HG03108 (cell line): ENCODE measurements around the gene SCN4B.

Experiments used
- ATAC-seq: cut with Tn5 transposase; IDR thresholded peaks from one replicate; pipeline ENCODE4 v1.9.1; 2021; ENCODE audit warnings: moderate library complexity; ENCODE audit not compliant: unreplicated experiment

The SCN4B gene

DNA sequence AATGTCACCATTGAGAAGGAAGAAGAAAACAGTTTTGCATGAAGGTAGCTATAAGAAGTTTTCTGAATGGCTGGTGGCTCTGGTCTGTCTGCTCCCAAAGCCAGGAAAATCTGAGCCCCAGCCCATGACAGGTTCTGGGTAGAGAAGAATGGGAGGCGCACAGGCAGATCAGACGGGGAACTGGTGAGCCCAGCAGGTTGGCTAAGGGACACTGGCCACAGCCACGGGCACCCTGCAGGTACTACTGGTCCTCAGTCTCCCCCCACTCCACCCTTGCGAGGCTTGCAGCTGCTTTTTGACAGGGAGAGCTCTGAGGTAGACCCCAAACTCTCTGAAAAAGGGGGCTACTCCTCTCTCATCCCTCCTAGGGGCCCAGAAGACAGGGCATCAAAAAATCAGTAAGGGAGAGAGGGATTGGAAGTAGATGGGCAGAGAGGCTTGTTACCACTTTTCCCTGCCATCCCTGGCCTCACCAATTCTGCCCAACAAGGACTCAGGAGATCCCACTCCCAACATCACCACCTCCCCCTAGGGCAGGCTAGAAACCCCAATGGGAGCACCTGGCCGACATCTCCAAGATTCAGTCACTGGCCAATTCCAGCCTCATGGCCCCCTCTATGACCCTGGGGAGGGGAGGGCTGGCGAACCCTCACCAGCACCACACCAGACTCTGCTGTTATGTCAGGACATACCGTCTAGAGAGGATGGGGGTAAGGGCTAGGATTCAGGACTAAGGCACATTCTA lies 17.4 kb downstream of the SCN4B start:
- no peak for ATAC-seq

DNA sequence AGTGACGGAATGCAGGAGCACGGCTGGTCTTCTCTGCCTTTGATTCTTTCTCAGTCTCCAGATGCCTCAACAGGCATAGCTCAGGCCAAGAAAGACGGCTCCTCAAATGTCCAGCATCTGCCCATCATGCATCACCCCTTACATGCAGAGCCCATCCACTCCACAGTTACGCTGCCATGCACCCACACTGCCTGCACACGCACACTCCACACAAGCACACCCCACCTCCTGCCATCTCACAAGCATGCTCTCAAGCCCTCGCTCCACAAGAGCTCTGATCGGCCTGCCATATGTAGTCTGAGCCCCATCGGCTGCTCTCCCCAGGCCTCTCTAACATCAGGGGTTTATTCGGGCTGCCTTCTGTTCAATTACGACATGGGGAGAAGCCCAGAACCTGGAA lies 18.8 kb downstream of the SCN4B start:
- no peak for ATAC-seq

DNA sequence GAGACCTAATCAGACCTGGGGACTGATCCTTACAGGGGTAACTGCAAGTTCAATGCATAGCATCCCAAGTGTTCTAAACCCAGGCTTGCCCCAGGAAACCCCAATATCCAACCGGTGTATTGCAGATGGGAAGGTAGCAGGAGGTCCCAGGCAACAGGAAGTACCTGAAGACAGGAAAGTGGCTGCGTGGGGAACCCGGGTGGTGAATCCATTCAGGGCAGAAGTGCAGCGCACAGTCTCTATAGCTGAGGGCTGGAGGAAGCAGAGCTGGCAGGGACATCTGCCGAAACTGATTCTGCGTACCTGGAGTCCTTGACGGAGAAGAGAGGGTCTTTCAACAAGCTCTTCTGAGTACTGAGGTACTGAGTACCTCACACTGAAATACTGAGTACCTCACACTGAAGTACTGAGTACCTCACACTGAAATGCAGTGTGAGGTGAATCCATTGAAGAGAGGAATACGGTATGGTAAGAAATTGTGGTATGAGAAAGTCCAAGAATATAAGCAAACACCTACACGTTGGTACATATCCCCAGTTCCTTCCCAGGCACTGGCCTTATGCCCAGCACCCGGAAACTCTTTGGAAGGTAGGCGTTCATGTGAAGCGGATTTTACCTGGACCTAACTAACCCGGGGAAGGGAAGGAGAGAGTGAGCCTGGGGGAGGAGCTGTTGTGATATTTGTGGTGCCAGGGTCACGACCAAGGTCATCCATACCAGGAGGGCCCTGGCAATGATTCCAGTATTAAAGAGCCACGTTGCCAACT lies 20.1 kb downstream of the SCN4B start:
- ATAC-seq: no peak

DNA sequence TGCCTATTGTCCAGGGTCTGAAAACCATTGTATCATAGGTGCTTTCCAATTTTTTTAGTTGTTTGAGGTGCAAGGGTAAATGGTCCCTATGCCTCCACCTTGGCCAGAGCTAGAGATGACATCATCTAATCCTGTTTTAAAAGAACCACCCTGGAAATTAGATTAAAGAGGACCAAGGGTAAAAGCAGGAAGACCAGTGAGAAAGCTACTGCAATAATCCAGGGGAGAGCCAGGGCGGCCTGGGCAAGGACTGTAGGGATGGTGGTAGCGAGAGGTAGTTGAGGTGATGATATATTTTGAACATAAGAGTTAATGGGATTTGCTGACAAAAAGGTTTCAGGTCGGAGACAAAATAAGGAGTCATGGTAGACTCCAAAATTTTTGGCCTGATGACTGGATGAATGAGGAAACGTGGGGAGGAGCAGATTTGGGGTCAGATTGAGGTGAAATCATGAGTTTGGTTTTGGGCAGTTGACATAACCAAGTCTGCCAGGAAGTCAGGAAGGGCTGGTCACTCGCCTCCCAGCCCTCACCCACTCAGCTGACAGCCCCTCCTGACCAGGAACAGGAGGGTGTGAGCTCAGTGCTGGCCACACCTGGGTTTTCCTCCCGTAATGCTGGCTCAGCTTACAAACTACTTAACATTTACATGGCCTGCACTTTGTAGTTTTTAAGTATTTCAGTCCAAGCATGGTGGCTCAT lies 23.0 kb downstream of the SCN4B start:
- ATAC-seq: no peak

DNA sequence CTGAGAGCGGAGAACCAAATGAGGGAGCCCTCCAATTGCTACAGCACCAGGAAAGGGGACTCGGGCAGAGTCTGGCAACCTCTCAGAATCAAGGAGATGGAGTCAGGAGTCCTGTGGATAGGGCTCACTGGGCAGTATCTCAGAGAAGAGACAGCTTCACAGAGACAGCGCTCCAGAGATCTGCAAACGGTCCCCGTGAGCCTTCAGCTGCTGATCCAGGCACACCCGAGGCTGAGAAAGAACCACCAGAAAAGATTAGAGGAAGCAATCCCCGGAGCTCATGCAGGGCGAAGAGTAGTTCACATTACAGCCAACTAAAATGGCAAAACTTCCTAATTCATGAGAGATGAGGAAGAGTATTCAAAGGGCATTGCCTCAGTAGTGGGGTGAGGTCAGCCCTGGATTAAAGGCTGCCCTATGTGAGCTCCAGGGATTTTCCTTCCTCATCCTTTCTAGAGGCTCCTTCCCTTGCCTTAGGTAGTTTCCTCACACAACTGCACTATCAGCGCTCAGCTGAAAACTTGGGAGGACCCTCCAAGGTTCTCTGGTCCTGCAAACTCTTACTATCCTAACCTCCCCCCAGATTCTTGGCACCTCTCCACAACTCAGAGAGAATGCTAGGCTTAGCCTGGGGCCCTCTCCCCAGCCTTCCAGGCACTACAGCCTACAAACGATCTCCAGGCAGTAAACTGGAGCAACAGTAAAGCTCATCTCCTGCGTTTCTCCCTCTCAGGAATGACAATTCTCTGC lies 23.7 kb downstream of the SCN4B start:
- no peak for ATAC-seq

DNA sequence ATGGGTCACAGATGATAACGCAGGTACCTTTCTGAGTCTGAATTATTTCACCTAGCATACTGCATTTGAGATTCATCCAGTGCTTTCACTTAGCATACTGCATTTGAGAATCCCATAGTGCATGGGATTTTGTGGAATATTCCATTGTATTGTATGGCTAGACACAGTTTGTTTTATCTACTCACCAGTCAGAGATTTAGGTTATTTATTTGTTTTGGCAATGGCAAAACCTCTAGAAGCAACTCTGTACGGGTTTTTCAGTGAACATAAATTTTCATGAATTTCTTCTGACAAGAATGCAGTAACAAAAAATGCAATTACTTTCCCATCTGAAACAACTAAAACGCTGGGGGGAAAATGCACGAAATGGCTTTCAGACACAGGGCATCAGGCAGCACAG lies 24.3 kb downstream of the SCN4B start:
- ATAC-seq: no peak

DNA sequence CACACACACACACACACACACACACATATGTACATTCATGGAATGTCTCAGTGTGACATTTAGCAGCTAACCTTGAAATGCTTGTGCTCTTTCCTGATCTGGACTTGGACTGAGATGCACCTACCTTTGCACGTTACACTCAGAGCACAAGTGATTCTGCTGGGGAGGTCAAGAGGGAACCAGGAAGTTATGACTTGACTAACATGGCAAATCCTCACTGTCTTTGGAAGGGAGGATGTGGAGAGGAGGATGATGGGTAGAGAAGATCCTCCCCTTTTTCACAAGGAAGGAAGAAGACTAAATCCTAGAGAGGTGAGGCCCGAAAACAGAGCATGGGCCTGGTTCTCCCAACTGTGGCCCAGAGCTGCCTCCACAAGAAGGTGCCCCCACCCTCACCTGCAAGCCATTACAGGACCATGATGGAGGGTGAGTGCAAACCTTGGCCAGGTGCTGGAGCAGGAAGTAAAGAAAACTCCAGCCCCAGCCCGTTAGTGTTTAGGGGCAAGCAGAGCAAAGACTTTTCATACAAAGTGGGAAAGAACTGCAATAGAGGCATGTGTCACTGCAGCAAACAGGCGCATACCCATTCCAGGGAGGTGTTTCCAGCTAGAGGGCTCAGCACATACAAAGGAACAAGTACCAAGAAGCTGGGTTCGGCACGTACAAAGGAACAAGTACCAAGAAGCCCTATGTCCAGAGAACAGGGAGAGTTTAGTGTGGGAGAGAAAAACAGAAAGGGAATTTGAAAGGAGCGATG lies 26.4 kb downstream of the SCN4B start:
- ATAC-seq: no peak

DNA sequence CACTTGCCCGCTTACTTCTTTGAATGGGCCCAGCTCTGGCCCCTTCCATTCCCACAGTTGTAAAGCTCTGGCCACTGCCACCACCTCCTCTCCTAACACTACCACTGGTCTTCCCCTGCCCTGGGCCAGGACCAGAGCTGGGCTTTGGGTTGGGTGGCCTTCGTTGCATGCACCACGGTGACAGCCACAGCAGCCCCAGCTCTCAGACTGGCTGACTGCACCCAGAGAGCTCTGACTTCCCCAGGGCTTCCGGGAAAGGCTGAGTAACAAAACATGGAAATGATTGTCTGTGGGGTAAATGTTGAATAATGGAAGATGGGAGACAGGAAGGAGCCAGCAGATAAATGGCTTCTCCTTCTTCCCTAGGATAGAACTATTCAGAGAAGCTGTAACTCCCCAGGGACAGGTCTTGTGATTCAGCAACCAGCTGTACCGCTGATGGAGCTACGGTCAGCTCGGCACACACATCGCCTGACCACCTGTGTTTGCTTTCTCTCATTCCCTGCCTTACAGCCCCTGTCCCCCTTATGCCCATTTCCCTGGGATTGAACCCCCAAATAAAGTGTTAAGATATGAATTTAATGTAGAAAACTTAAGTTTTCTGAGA lies 27.6 kb downstream of the SCN4B start:
- ATAC-seq: no peak

DNA sequence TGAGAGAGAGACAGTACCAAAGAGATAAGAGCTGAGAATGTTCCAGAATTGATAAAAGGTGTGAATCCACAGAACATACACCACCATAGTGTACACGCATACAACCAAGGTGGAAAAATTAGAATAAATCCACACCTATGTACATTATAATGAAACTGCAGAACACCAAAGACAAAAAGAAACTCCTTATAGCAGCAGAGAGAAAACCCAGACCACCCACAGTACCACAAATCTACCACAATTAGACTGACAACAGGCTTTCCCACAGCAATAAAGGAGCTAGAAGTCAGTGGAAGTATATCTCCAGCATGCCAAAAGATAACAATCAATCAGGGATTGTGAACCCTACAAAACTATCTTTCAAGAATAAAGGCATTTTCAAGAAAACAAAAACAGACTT lies 31.8 kb downstream of the SCN4B start:
- no peak for ATAC-seq

DNA sequence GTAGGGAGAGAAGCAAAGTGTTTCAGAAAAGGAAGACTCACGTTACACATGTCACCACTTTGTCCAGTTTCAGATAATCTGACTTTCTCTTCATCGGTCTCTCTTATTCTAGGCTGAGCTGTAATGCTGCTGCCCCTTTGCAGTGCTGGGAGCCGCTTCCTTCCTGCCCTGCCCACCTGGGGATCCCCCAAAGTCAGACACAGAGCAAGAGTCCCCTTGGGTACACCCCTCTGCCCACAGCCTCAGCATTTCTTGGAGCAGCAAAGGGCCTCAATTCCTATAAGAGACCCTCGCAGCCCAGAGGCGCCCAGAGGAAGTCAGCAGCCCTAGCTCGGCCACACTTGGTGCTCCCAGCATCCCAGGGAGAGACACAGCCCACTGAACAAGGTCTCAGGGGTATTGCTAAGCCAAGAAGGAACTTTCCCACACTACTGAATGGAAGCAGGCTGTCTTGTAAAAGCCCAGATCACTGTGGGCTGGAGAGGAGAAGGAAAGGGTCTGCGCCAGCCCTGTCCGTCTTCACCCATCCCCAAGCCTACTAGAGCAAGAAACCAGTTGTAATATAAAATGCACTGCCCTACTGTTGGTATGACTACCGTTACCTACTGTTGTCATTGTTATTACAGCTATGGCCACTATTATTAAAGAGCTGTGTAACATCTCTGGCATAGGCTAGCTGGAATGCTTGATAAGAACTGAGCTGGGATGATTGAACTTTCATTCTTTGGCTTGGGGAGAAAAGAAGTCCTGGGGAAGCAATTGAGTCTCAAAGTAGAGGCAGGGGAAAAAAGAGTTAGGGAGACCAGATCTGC lies 34.6 kb downstream of the SCN4B start:
- peak; percentile 65 for ATAC-seq

DNA sequence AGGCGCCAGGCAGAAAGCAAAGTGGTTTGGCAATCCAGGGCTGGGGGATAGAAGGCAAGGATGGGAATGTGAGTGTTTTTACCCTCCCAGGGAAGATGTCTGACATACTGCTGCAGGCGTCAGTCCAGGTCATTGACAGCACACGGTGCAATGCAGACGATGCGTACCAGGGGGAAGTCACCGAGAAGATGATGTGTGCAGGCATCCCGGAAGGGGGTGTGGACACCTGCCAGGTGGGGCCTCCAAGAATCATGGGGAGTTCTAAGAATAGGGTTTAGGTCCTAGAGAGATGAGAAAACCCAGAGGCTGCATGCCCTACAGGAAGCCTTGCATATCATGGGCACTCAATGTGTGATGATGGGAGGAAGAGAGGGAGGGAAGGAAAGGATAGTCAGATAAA lies 37.6 kb downstream of the SCN4B start:
- ATAC-seq: no peak

DNA sequence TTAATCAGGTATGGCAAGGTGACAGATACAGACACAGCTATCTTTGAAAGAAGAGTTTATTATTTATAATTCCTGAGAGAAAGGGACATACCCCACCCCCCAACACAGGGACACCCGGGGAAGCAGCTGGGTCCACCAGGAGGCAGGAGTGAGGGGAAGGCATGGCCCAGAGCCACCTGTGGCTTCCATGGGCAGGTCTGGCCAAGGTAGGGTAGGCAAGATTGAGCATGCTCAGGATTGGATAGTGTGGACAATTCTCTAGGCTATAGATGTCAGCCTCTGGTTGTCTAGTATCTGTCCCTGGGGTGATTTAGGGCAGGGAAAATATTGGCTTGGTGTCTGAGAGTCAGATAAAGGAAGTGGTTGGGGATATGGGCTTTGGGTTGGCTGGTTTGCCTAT lies 38.4 kb downstream of the SCN4B start:
- no peak for ATAC-seq

DNA sequence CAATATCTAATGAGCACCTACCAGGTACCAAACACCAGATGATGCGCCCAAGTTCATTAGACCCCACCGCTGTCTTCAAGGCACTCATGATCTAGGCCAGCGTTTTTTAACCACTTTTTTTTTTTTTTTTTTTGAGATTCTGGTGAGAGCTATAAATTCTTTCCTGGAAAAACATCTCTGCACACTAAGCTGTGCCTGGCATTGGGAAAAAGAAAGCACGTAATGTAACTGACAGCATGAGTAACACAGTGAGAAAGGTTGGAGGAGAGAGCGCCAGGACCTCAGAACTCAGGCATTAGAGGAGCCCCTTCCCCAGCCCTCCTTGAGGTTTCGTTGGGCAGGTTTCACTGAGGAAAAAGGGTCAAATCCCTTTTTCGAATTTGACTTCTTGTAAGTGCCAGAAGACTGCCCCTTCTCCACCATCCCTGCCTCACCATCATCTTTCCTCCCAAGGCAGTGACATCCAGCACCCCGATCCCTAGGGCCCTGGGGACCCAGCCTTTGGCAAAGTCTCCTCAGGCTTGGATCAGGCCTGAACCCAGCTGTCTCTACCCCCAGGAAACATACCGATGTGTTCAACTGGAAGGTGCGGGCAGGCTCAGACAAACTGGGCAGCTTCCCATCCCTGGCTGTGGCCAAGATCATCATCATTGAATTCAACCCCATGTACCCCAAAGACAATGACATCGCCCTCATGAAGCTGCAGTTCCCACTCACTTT lies 39.8 kb downstream of the SCN4B start:
- ATAC-seq: no peak

DNA sequence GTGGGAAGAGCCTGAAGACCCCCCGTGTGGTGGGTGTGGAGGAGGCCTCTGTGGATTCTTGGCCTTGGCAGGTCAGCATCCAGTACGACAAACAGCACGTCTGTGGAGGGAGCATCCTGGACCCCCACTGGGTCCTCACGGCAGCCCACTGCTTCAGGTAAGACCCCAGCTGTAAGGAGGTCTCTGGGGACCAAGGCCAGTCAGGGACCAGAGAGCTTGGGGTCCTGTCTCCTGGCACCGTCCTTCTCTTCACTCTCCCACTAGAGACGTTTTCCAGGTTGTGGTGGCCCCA lies 40.9 kb downstream of the SCN4B start:
- ATAC-seq: no peak

DNA sequence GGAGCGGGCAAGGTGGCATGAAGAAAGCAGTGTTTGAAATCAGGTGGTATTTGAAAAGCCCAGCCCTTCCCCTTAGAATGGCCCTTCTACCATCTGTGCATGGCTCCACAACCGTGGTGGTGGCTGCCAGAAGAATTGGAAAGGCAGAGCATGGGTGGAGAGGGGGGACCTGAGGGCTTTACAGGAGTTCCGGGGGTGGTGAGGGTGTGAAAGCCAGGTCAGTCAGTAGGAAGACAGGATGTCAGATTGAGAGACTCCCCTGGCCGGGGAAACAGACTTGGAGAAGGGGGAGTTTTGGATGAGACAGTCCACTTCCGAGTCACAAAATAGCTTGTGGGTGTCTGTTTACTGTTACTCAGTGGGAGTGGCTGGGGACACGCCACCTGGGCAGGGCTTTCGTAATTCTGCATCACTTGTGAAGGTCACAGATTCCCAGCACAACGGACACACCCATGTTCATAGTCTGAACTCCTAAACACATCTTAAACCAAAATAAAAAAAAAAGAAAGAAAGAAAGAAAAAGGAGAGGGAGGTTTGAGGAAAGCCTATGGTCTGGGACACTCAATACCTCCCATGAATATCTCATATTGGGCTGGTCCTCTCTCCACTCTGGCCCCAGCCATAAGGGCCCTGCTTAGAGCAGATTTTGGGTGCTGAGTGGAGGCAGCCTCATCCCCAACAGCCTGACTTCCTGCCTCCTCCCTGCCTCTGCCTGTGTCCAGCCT lies 41.4 kb downstream of the SCN4B start:
- ATAC-seq: no peak

DNA sequence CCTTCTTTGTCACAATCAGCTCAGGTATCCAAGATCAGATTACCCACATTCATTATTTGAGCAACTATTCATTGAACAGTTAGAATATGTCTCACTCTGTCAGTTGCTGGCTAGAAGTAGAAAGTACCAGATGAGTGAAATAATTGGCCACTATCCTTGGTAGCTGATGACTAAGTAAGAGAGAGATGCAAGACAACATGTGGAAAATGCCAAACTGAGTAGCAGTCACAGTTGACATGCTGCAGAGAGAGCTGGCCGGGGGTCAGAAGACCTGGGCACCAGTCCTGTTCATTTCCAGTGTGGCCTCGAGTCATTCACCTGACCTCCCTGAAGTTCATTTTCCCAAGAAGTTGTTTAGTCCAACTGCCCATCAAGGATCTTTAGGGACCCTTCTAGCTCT lies 43.4 kb downstream of the SCN4B start:
- no peak for ATAC-seq

DNA sequence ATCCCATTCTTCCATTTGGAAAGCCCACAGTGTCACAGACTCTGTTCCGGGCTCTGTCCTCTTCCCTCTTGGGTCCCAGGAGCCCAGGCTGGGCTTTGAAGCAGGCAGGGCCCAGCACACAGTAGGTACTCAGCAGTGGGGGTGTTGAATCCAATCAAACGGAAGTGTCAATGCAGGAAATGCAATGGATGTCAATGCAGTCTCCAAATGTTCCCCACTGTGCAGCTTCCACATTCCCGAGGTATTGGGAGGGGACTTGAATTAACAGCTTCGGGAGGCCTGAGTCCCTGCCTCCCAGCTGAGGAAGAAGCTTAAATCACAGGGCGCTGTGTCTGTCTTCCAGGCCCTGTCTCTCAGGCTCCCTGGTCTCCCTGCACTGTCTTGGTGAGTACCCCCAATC lies 44.1 kb downstream of the SCN4B start:
- ATAC-seq: no peak

DNA sequence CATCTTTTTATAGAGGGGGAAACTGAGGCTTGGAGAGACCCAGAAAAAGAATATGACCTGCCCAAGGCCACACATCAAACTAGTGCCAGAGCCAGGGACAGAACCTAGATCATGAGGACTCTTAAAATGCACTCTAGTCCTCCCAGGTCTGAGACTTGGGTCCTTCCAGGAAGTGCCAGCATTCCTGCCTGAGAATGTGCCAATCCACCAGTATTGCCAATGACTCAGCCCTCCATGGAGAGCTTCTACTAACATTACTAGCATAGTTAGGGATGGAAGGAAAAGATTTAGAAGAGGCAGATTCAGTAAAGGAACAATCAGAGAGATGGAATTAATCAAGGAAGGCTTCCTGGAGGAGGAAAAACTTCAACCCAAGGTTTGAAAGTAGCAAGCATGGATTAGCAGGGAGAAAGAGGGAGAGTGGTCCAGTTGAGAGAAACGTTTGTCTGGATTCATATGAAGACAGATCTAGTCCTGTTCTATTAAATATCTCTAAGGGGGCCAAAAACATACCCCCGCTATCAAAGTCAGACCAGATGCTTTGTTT lies 45.8 kb downstream of the SCN4B start:
- no peak for ATAC-seq
